GM12874 (cell line): ENCODE measurements around the gene HBQ1.

ENCODE experiments used
- TF ChIP-seq, protein P1 (sequence below): IDR thresholded peaks from 2 replicates; pipeline ENCODE4 v1.5.1; 2011; ENCODE audit warnings: low read depth, mild to moderate bottlenecking, control low read depth, low read length, moderate library complexity; ENCODE audit not compliant: insufficient read depth

The HBQ1 gene

DNA sequence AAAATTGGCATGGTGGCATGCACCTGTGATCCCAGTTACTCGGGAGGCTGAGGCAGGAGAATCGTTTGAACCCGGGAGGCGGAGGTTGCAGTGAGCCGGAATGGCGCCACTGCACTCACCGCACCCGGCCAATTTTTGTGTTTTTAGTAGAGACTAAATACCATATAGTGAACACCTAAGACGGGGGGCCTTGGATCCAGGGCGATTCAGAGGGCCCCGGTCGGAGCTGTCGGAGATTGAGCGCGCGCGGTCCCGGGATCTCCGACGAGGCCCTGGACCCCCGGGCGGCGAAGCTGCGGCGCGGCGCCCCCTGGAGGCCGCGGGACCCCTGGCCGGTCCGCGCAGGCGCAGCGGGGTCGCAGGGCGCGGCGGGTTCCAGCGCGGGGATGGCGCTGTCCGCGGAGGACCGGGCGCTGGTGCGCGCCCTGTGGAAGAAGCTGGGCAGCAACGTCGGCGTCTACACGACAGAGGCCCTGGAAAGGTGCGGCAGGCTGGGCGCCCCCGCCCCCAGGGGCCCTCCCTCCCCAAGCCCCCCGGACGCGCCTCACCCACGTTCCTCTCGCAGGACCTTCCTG is at the start of gene HBQ1:
Gene HBQ1 (plus strand): TSS at position 359 of the 575 bp plus-strand sequence. CDS start 28 bp downstream, at position 387.
- TF ChIP-seq, protein P1, sequence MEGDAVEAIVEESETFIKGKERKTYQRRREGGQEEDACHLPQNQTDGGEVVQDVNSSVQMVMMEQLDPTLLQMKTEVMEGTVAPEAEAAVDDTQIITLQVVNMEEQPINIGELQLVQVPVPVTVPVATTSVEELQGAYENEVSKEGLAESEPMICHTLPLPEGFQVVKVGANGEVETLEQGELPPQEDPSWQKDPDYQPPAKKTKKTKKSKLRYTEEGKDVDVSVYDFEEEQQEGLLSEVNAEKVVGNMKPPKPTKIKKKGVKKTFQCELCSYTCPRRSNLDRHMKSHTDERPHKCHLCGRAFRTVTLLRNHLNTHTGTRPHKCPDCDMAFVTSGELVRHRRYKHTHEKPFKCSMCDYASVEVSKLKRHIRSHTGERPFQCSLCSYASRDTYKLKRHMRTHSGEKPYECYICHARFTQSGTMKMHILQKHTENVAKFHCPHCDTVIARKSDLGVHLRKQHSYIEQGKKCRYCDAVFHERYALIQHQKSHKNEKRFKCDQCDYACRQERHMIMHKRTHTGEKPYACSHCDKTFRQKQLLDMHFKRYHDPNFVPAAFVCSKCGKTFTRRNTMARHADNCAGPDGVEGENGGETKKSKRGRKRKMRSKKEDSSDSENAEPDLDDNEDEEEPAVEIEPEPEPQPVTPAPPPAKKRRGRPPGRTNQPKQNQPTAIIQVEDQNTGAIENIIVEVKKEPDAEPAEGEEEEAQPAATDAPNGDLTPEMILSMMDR, result peak; percentile 39; the same call in 1 of the 2 replicates

DNA sequence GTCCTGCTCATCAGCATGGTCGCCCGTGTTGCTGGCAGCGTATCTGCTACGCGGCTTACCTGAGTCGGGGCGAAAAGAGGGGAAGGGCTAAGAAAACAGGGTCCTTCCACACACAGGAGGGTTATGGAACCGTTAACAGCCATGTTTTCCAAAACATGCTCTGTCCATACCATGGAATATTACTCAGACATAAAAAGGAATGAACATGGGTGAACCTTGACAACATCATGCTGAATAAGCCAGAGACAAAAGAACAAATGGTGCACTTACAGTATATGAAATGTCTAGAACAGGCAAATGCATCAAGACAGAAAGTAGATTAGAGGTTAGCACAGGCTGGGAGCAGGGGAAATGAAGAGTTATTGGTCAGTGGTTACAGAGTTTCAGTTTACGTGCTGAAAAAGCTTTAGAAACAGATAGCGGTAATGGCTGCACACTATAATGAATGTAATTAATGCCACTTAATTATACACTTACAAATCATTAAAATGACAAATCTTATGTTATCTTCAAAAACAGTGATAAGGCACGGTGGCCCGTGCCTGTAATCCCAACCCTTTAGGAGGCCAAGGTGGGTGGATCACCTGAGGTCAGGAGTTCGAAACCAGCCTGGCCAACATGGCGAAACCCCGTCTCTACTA is 49.6 kb upstream of the HBQ1 start:
- TF ChIP-seq, protein P1, result no peak

DNA sequence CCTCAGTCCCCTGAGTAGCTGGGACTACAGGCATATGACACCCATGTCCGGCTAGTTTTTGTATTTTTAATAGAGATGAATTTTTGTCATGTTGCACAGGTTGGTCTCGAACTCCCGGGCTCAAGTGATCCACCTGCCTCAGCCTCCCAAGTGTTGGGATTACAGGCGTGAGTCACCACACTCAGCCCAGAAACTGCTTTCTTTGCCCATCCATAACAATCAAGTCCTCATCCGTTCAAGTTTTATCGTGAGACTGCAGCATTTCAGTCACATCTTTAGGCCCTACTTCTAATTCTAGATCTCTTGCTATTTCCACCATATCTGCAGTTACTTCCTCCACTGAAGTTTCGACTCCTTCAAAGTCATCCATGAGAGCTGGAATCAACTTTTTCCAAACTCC is 48.1 kb upstream of the HBQ1 start:
- TF ChIP-seq, protein P1, result no peak

GRCh38 chr16:133716-134115 is 46.5 kb upstream of the HBQ1 start:
- TF ChIP-seq, protein P1, result no peak

DNA sequence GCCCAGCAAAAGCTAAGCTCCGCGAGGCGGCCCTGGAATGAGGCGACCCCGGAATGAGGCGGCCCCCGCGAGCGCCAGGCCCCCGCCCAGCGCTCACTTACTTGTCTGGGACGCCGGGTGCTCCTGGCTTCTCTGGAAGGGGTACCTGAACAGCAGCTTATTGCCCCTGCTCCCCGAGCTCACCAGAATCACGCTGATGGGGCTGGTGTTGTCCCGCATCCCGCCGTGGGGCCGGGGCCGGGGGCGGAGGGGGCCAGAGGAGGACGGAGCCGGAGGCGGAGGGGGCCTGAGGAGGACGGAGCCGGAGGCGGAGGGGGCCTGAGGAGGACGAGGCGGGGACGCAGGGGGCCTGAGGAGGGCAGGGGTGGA is 42.2 kb upstream of the HBQ1 start:
- TF ChIP-seq, protein P1, result no peak

DNA sequence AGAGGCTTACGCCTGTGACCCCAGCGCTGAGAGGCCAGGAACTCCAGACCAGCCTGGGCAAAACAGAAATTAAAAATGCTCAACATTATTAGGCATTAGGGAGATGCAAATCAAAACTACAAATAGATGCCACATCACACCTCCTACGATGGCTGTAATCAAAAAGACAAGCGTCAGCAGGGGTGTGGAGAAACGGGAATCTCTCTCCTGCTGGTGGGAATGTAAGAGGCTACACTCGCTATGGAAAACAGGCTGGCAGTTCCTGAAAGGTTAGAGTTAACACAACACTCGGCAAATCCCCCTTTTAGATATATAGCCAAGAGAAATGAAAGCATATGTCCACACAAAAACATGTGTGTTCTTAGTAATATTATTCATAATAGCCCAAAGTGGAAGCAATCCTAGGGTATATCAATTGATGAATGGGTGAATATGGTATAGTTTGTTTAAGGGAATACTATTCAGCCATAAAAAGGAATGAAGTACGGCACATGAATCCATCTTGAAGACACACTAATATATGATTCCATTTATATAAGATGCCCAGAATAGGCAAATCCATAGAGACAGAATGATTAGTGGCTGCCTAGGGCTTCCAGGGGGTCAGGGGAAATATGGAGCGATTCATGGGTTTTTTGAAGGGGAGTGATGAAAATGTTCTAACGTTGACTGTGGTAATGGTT is 39.9 kb upstream of the HBQ1 start:
- TF ChIP-seq, protein P1, result no peak

DNA sequence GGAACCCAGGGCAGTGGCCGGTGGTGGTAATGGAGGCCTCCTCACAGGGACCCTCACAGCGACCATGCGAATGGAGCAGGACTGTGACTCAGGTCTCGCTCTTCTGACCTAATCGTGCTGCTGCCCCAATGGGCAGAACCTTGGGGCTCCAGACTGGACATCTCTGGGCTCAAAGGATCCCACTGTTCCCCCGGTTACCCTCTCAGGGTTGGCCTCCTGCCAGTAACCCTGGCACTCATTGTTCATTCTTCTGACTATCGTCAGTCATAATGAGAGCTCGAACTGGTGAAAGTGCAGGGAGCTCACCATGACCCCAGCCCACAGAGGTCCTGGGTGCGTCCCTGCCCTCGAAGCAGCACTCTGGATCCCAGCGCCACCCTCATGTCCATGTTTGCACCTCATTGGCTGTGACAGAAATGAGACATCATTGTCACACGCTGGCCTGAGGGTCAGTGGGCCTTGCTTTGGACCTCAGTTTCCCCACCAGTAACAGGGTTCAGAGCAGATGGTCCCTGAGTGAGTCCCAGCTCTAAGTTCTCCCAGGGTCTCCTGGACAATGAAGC is 37.8 kb upstream of the HBQ1 start:
- TF ChIP-seq, protein P1, result no peak
